Lower lobe of right lung (tissue), 2 donors: ENCODE results near the gene NCKAP5. TPM values are rescaled to one million over a fixed set of nuclear protein-coding genes. Genes with fewer than 3 reads are reported as not detected.

Experiments
- ATAC-seq, 2 donors: fragments of 200-7000 bp; cut with Tn5 transposase; one replicate each; pipeline ENCODE4 v1.9.1; 2020 to 2022; ENCODE audit warnings: mild to moderate bottlenecking in 2 of 2, moderate library complexity in 2 of 2
- DNase-seq: peaks from one replicate; pipeline ENCODE4 v3.0.0-alpha.2; 2020
- H3K27ac ChIP-seq: fragments of 200-600 bp; one replicate; pipeline ENCODE4 v1.8.0; 2022
- H3K27me3 ChIP-seq: fragments of 200-600 bp; one replicate; pipeline ENCODE4 v1.8.0; 2022; ENCODE audit warnings: low read depth
- H3K36me3 ChIP-seq: fragments of 200-600 bp; one replicate; pipeline ENCODE4 v1.8.0; 2022; ENCODE audit warnings: mild to moderate bottlenecking
- H3K4me1 ChIP-seq: fragments of 200-600 bp; one replicate; pipeline ENCODE4 v1.8.0; 2022
- H3K4me3 ChIP-seq: fragments of 200-600 bp; one replicate; pipeline ENCODE4 v1.8.0; 2022; ENCODE audit warnings: mild to moderate bottlenecking
- H3K9me3 ChIP-seq: fragments of 200-600 bp; one replicate; pipeline ENCODE4 v1.8.0; 2022
- CTCF ChIP-seq: fragments of 200-600 bp; IDR thresholded peaks from one replicate; pipeline ENCODE4 v1.8.0; 2022; ENCODE audit warnings: antibody characterized with exemption, mild to moderate bottlenecking
- intact Hi-C: fragments of 100-400 bp; cut with DNase I; formaldehyde crosslinking; loops from one replicate; pipeline ENCODE4 v1.11.0; 2022
- total RNA-seq: library from RNA; stranded (reverse); fragmentation: NEBNext Ultra II Directional; extraction: Animal tissue kit (Norgen Biotek cat#: 25700); gene quantifications from one replicate; pipeline ENCODE4 v1.2.1, GENCODE V29; 2021
- donor health status: DM: no; HTN: yes; CAD: no; lungs with severe emphysema.

The NCKAP5 gene
- total RNA-seq, 1 donor from 2014 or later: 34.6 TPM

- Histone ChIP-seq H3K4me1 (peaks cover 10% of the 10 kb centered on the region), H3K9me3 (no peaks in the 10 kb centered on the region), H3K27me3 (no peaks in the 10 kb centered on the region), H3K36me3 (no peaks in the 10 kb centered on the region), H3K4me3 (no peak overlapping the region), H3K27ac (no peak overlapping the region)
- DNase-seq: no peak
- TF ChIP-seq CTCF: no peak
- ATAC-seq: no peak
- intact Hi-C loops: no loop called here
Measured at GRCh38 chr2:133599211-133599803, 31.0 kb upstream of the NCKAP5 start.

- TF ChIP-seq CTCF: no peak
- Histone ChIP-seq H3K4me1 (peaks cover 10% of the 10 kb centered on the region), H3K4me3 (no peak overlapping the region), H3K27me3 (no peaks in the 10 kb centered on the region), H3K27ac (no peak overlapping the region), H3K36me3 (no peaks in the 10 kb centered on the region), H3K9me3 (no peaks in the 10 kb centered on the region)
- intact Hi-C loops: no loop called here
- ATAC-seq (no peak), DNase-seq (no peak)
Measured at GRCh38 chr2:133598769-133599168, 30.5 kb upstream of the NCKAP5 start.

- ATAC-seq (no peak), DNase-seq (no peak)
- no peaks in the 10 kb centered on the region for H3K27me3 ChIP-seq
- TF ChIP-seq CTCF: no peak
- intact Hi-C loops: no loop called here
- no peaks in the 10 kb centered on the region for H3K36me3 ChIP-seq
- no peaks in the 10 kb centered on the region for H3K9me3 ChIP-seq
- no peak overlapping the region for H3K4me3 ChIP-seq
- no peaks in the 10 kb centered on the region for H3K4me1 ChIP-seq
- H3K27ac ChIP-seq: no peak overlapping the region
Measured at GRCh38 chr2:133596701-133597393, 28.6 kb upstream of the NCKAP5 start.

- Histone ChIP-seq H3K4me3 (no peak overlapping the region), H3K36me3 (no peaks in the 10 kb centered on the region), H3K4me1 (no peaks in the 10 kb centered on the region), H3K27ac (no peak overlapping the region), H3K27me3 (no peaks in the 10 kb centered on the region), H3K9me3 (no peaks in the 10 kb centered on the region)
- ATAC-seq (peak; percentile 33 to 56), DNase-seq (no peak)
- no peak for TF ChIP-seq CTCF
- intact Hi-C loops: no loop called here
Measured at GRCh38 chr2:133591164-133591563, 22.9 kb upstream of the NCKAP5 start.

GRCh38 chr2:133589456-133589855 lies 21.2 kb upstream of the NCKAP5 start:
- DNase-seq (no peak), ATAC-seq (no peak)
- H3K27me3 ChIP-seq: no peaks in the 10 kb centered on the region
- no peaks in the 10 kb centered on the region for H3K9me3 ChIP-seq
- no peak overlapping the region for H3K27ac ChIP-seq
- H3K36me3 ChIP-seq: no peaks in the 10 kb centered on the region
- no peaks in the 10 kb centered on the region for H3K4me1 ChIP-seq
- intact Hi-C loops: no loop called here
- no peak for TF ChIP-seq CTCF
- no peak overlapping the region for H3K4me3 ChIP-seq
